Medulla oblongata (tissue), 1 donor: ENCODE measurements around the gene LRBA.
"Not testable (repeated sequence)": the region's sequence is repeated elsewhere in the genome, so short reads cannot be mapped to it uniquely, and the experiment has no call there.

Experiments used
- DNase-seq: peaks from one replicate; pipeline ENCODE4 v3.0.0-alpha.2; 2015; ENCODE audit errors: extremely low spot score

LRBA gene

DNA sequence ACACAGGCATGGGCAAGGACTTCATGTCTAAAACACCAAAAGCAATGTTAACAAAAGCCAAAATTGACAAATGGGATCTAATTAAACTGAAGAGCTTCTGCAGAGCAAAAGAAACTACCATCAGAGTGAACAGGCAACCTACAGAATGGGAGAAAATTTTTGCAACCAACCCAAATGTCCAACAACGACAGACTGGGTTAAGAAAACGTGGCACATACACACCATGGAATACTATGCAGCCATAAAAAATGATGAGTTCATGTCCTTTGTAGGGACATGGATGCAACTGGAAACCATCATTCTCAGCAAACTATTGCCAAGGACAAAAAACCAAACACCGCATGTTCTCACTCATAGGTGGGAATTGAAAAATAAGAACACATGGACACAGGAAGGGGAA lies 507.4 kb downstream of the LRBA start:
- not testable (repeated sequence) for DNase-seq

DNA sequence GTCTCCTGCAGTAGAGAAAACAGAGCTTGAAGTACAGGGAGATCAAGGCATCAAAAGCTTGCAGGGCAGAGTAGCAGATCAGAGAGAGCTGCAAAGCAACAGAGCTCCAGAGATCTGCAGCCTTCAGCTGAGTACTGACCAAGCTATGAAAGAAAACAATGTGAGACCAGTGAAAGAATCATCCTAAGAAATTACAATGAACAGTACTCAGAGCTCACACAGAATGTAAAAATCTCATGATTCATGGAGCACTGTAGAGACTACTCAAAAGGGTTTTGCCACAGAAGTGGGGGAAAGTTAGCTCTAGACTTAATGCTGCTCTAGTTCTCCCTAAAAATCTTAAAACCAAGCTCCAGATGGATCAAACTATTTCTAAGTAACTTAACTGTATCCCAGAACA lies 513.1 kb downstream of the LRBA start:
- no peak for DNase-seq

DNA sequence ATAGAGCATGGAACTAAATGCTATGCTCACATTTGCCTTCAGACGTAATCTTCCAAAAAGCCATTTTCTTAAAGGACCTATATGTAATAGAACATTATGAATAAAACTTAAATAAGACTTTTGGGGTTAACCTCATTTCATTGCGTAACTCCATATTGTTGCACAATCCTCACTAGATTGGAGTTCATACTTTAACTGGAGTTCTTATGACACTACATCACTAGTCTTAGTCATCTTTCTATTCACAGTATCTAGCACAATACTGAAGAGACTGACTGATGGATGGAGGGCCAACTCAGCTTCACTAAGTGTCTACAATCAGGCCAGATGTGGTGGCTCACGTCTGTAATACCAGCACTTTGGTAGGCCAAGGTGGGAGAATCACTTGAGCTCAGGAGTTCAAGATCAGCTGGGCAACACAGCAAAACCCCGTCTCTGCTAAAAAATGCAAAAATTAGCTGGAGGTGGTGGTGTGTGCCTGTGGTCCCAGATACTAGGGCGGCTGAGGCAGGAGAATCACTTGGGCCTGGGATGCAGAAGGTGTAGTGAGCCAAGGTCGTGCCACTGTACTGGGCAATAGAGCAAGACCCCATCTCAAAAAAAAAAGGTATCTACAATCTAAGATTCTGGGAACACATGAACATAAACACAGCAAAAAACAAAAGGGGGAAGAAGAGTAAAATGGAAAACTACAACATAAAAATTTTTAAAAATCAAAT lies 513.9 kb downstream of the LRBA start:
- no peak for DNase-seq

DNA sequence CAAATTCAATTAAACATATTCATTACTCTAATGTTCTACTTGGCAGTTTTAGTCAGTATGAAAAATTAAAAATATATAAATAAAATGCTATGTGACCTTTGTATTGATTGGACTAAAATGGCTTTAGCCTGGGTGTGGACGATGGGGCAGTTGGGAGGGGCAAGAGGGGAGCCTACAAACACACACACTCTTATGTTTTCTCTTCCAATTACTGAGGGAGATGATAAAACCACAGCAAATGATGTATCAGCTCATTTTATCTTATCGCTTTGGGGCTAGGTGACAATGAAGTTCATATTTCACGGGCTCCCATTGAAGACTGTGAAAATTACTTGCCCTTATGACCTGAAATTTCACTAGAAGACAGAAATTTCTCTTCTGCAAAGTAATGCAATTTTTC lies 517.5 kb downstream of the LRBA start:
- DNase-seq = no peak

DNA sequence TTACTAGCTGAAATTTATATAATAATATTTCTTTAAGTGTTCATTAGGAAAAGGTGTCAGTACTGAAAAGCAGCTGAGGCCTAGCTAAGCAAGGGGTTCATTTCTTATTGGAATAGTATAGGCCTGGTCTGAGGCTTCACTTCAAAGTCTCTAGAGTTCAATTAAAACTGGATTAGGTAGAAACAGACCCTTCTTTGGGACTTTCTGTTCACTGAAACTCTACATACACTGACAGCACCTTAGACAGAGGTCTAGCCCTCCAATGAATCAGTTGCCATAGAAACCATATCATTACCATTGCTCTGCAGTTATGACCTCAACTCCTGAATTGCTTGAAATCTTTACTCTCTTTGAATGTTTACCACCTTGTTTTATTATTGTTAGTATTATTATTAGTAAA lies 519.5 kb downstream of the LRBA start:
- no peak for DNase-seq

DNA sequence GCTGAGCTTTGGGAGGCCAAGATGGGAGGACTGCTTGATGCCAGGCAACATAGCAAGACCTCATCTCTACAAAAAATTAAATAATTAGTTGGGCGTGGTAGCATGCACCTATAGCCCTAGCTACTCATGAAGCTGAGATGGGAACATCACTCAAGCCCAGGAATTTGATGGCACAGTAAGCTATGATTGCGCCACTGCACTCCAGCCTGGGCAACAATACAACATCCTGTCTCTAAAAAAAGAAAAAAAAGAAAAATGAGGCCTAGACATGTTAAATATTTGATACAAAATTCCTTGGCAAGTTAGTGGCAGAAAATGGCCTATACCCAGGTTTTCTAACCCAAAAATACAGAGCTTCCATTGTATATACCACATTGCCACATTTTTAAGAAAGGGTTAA lies 521.2 kb downstream of the LRBA start:
- no peak for DNase-seq

DNA sequence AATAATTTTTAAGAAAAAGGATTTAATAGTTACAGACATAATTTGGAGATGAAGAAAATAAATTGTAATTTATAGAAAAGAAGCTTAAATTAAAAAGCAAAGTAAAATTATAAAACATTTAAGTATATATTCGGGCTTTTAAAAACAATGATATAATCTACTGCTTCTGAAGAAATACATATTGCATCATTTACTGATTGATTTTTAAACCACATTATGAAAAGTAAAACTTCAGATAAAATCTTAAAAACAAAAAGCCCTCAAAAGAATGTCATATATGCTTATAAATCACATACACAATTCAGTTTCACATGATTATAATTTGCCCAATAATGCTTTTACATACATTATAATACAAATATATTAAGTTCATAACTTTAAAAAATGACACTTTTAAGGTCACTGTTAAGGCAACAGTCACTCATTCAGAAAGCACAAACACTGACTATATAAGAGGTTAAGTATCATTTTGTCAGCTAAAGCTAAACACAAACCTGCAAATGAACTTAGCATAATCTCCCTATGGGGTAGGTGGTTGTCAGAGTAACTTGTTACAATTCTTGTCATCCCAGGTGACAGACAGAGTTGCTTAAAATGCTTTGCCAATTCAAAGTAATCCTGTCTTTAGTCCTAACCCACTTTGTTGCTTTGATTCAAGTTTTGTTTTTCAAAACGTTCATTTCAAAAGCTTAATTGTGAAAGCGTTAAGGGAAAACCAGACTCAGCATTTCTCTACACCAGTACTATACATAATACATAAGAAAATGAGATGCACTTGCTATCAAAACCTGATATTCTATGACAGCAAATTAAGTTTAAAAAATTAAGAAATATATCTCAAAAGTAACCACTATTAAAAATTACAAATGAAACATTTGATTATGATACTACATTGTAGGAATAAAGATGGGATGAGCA lies 523.7 kb downstream of the LRBA start:
- DNase-seq = no peak

DNA sequence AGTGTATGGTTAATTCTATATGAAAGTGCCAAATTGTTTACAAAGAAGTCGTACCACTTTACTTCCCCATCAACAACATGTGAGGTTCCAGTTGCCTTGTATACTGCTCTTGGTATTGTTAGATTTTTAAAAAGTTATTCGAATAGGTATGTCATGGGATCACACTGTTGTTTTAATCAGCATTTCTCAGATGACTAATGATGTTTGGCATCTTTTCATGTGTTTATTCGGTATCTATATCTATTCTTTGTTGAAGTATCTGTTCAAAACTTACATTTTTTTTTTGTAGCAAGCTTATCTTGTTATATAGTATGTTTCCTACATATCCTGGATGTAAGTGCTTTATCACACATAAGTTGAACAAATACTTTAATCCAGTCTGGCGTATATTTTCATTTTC lies 532.5 kb downstream of the LRBA start:
- DNase-seq = no peak

DNA sequence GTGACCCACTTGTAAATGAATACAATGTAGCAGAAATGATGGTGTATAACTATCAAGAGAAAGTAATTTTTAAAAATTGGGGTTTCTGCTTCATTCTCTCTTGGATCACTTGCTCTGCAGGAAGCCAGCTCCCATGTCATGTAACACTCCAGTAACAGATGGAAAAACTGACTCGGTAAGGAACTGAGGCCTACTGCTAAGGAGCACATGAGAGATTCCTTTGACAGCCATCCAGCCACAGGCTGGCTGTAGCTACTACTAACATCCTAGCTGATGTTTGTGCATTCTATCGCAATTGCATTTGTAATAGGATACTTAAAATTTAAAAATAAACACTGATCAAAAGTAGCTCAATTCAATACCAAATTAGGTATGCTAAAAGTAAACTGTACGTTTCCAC lies 535.4 kb downstream of the LRBA start:
- DNase-seq = no peak

DNA sequence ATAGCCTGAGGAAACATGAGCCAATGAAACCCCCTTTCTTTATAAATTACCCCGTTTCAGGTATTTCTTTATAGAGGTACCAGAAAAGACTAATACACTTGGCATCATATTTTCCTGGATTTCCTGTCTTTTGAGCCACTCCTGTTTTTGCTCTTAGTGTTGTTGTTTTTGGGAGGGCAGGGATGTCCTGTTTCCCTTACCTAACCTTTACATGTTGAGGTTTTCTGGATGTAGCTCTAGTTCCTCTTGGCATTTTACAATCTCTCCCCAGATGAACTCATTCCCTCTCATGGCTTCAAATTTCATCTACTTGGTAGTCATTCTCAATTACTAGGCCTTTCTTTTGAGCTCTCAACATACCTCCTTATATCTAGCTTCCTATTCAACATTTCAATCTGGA lies 537.2 kb downstream of the LRBA start:
- DNase-seq = no peak

DNA sequence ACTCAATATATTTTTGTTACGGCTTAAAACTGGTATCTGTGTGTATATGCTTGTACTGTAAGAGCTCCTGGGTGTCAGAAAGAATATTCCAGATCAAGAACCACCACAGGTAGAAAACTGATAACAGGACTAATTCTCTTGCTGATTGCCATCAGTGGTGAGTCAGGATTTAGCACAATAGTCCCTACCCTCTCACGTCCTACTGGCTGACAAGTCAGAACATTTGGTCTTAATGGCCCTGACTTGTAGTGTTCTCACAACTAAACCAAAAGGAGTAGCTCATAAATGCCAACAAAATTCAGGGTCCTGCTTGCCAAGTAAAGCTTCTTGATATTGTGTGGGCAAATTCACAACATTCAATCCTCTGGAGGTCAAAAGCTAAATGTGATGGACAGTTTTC lies 538.3 kb downstream of the LRBA start:
- DNase-seq = no peak

DNA sequence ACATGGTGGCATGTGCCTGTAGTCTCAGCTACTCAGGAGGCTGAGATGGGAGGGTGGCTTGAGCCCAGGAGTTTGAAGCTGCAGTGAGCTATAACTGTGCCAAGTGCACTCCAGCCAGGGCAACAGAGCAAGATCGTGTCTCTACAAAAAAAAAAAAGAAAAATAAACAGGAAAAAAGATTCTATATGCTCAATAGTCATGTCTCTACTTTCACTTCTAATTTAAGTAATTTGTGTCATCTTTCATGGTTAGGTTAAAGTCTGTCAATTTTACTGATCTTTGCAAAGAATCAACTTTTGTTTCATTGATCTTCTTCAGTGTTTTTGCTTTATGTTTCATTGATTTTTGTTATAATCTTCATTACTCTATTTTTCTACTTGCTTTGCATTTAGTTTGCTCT lies 539.3 kb downstream of the LRBA start:
- no peak for DNase-seq

DNA sequence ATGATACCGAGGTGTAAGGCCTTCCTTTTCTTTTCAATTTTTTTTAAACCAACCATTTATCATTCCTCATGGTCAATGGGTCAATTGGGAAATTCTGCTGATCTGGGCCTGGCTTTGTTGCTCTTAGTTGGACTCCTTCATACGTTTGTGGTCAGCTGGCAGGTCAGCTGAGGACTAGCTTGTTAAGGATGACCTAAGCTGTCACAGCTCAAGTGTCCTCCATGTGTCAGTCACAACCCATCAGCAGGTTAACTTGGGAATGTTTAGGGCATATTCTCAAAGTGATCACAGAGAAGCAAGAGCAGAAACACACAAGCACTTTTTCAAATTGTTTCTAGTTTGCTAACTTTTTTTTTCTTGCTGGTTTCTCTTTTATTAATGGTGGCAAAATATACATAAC lies 550.6 kb downstream of the LRBA start:
- no peak for DNase-seq

DNA sequence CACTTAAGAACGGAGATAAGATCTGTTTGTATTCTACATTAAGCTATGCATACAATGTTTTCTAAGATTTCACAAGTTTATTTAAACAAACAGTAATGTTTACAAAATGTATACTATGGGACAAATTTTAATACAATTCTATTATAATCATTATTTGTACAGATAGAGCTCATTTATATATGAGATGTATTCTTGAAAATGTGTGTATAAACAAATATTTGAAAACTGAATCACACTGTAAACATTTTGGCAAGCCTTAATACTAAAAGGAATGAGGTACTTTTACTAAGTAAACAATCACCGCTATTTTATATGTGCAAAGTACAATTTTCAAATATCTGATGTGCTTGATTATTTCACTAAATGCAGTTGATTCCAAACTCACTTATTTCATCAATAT lies 552.3 kb downstream of the LRBA start:
- no peak for DNase-seq

DNA sequence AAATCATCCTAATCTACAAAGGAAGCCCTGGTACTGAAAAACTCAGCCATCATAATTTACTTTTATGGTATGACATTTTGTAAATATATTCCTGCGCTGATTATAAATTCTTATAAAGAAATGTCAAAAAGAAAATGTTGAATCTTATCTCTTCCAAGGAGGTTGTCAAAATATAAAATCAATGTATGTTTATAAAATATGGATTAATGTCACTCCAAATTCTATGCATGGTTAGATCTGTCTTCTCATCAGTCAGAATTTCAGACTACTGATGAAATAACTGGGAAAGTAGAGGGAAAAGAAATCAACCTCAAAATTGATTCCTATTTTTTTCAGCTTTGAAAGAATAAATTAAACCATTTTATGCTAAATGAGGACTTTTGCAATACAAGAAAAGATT lies 553.1 kb downstream of the LRBA start:
- DNase-seq = no peak

DNA sequence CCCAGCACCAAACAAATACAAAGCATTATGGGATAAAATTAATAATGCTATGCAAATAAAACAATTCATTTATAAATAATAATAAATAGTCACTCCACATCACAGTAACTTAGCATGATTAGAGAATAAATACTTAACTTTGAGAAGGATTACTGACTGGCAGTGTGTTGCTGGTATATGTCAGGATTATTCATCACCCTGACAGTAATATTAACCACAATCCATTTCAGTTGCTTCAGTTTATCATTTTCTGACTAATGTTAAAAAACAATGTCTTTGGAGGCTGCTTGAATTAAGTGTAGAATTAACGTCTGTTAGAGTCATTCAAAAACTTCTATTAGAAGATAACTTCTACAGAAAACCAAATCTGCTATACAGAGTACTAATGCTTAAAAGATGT lies 557.3 kb downstream of the LRBA start:
- DNase-seq = no peak

DNA sequence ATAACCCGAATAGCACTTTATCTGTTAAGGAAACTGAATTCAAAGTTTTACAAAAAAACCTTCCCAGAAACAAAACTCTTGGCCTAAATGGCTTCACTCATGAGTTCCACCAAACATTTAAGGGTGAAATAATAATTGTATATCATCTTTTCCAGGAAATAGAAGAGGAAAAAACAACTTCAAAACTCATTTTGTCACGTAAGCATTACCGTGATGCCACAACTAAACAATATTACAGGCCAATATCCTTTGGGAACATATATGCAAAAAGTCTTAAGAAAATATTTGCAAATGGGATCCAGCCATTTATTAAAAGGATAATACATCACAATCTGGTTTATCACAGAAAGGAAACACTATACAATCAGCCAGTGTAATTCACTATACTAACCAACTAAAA lies 563.2 kb downstream of the LRBA start:
- DNase-seq = no peak

DNA sequence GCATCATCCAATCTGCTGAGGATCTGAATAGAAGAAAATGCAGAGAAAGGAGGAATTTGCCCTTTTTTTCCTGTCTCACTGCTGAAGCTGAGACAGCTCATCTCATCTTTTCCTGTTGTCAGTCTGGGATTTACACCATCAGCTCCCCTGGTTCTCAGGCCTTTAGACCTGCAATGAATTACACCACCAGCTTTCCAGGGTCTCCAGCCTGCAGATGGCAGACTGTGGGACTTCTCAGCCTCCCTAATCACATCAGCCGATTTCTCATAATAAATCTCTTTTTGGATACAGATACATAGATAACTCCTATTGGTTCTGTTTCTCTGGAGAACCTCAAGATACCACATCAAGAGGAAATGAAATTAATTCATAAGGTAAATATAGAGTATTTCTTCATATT lies 567.7 kb downstream of the LRBA start:
- no peak for DNase-seq

DNA sequence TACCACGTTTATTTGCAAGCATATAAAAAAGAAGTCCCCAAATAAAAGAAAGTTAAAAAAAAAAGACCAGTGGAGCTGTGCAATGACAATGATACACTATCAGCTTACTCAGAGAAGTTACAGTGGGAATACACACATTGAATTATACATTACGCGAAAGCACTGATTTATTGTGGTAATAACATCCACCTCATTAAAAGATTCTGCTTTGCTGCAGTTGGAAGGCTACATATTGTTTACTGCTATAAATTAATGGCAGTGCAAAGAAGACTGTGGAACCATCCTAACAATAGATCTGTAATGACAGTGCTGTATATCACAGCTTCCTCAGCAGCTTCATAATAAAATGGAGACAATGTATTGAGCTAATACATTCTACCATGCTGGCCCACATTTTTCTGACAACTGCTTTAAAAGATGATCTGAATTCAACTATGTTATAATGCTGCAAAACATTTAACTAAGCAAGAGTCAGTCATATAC lies 575.6 kb downstream of the LRBA start:
- no peak for DNase-seq

DNA sequence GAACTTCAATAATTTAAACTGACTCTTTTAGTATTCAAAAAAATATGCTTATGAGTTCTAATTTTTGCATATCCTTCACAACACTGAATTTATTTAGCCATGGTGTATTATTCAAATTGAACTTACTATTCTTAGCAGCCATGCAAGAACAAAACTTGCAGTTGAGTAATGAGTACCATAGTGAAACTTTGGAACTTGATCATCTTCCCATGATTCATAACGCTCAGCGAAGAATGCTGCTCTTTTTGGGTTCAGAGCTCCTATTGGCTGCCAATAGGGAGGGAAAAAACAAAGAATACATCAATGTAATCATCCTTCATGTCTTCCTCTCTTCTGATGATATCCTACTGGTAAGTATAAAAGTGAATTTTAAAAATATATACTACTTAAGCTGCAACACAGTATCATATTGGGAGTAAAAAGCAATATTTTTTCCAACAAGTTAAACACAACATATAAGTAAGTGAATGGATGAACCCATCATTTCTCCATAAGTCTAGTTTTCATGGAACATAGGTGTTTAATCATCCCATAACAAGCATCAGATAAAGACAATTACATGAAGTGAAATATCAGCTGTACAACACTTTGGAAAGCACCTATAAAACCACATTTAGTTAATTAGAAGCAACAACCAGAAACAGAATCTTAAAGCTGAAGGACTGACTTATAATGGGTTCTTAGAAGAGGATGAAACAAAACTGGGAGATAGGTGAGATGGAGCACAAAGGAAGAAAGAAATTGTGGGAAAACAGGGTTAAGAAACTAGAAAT lies 578.3 kb downstream of the LRBA start:
- DNase-seq = no peak

DNA sequence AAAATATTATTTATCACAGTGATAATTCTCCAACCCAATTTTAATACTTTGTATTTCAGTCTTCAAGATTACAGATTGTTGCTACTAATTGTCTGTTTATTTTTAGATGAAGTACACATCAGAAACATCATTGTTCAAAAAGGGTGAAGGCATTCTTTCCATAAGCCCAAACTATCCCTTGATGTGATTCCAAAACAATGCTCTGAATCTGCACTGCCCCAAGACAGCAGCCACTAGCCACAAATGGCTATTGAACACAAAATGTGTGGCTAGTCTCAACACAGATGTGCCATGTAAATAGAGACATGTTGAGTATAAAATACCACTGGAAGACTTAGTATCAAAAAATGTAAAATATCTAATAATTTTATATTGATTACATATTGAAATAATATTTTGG lies 583.9 kb downstream of the LRBA start:
- no peak for DNase-seq

DNA sequence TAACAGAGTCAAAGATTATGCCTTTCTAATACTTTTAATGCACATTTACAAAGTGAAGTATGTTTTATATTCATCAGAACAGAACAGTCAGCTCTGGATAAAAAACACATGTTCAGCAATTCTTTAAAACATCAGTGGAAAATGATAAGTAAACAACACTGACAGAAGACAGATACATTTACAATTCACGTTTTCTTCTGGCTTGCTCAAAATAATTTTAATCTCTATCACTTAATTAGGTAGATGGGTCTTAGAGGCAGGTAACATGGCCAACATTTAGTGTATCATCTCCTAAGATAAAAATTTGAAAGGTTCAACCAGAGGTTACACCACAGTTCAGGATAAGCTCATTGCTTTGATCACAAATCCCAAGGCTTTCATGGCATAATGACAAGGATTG lies 589.9 kb downstream of the LRBA start:
- DNase-seq = no peak
